ENCODE data around the gene DYRK1B.
A peak's percentile ranks its signal among the peaks of the same experiment; 100 is the strongest.

The DYRK1B gene

GRCh38 chr19:39841041-39841440 lies 7.1 kb upstream of the DYRK1B start:
- H3K9me3 ChIP-seq (ENCODE audit: control insufficient read depth, insufficient read depth, low read depth, low read length): no peaks in the 10 kb centered on the region
- no peak overlapping the region for H3K4me3 ChIP-seq (ENCODE audit: low read depth, low read length)
- POLR2A ChIA-PET: interaction anchor here (6.5 kb wide), 1 partner anchor 7 kb away, joined by 124 read pairs; the partner anchor contains the start of gene DYRK1B
- TF ChIP-seq BCL11A (tag by site-specific recombination; IDR thresholded peaks at IDR 0.05; ENCODE audit: low read depth) (no peak), ZNF121 (tag by site-specific recombination; IDR thresholded peaks at IDR 0.05) (peak; percentile 99)
- H3K36me3 ChIP-seq (ENCODE audit: control insufficient read depth in 2 of 2, insufficient read depth in 1 of 2, low read length in 2 of 2): peaks cover 48 to 58% of the 10 kb centered on the region in 2 experiments
- CTCF ChIA-PET: interaction anchor here (0.5 to 7.8 kb wide), 8 partner anchors 8 to 359 kb away, joined by 3 to 237 read pairs (median 62); partner anchors contain the start of genes DYRK1B and PSMC4
- H3K4me1 ChIP-seq (ENCODE audit: control insufficient read depth, insufficient read depth, low read length): peaks cover 42% of the 10 kb centered on the region
- peak overlapping the region; percentile 40; the same call in 1 of the 2 replicates for H3K27ac ChIP-seq (ENCODE audit: extremely low read depth, low read depth, low read length)

GRCh38 chr19:39840492-39840891 lies 6.5 kb upstream of the DYRK1B start:
- ChIA-PET CTCF (interaction anchor here (1.1 to 7.8 kb wide), 5 partner anchors 37 to 299 kb away, joined by 3 to 237 read pairs (median 61); partner anchors contain the start of gene PSMC4), POLR2A (no interaction called here)
- no peaks in the 10 kb centered on the region for H3K9me3 ChIP-seq (ENCODE audit: control insufficient read depth, insufficient read depth, low read depth, low read length)
- TF ChIP-seq ZNF26 (tag by site-specific recombination; IDR thresholded peaks at IDR 0.05) (no peak), SALL2 (tag by site-specific recombination; IDR thresholded peaks at IDR 0.05; ENCODE audit: borderline replicate concordance) (no peak), EGR2 (tag by site-specific recombination; IDR thresholded peaks at IDR 0.05; ENCODE audit: low read depth) (peak; percentile 98), ZFHX2 (tag by site-specific recombination; conservative IDR thresholded peaks at IDR 0.05) (peak; percentile 87), ZNF169 (tag by site-specific recombination; IDR thresholded peaks at IDR 0.05) (no peak), ZNF658 (tag by site-specific recombination; IDR thresholded peaks at IDR 0.05) (no peak), ZNF664 (tag by site-specific recombination; IDR thresholded peaks at IDR 0.05) (no peak), ZFP41 (tag by site-specific recombination; IDR thresholded peaks at IDR 0.05; ENCODE audit: borderline replicate concordance) (no peak), RBAK (tag by site-specific recombination; IDR thresholded peaks at IDR 0.05) (no peak), ZIC2 (tag by site-specific recombination; IDR thresholded peaks at IDR 0.05) (no peak), ZNF214 (tag by site-specific recombination; IDR thresholded peaks at IDR 0.05; ENCODE audit: borderline replicate concordance) (no peak)
- H3K36me3 ChIP-seq (ENCODE audit: control insufficient read depth in 2 of 2, insufficient read depth in 1 of 2, low read length in 2 of 2): peaks cover 53 to 63% of the 10 kb centered on the region in 2 experiments
- no peak overlapping the region for H3K4me3 ChIP-seq (ENCODE audit: low read depth, low read length)
- H3K27ac ChIP-seq (ENCODE audit: extremely low read depth, low read depth, low read length): no peak overlapping the region
- H3K4me1 ChIP-seq (ENCODE audit: control insufficient read depth, insufficient read depth, low read length): peaks cover 42% of the 10 kb centered on the region

- Histone ChIP-seq H3K4me1 (ENCODE audit: control insufficient read depth, insufficient read depth, low read length) (peaks cover 37% of the 10 kb centered on the region), H3K36me3 (ENCODE audit: control insufficient read depth in 2 of 2, insufficient read depth in 1 of 2, low read length in 2 of 2) (peaks cover 59 to 70% of the 10 kb centered on the region in 2 experiments), H3K27ac (ENCODE audit: extremely low read depth, low read depth, low read length) (no peak overlapping the region), H3K4me3 (ENCODE audit: low read depth, low read length) (no peak overlapping the region), H3K9me3 (ENCODE audit: control insufficient read depth, insufficient read depth, low read depth, low read length) (no peaks in the 10 kb centered on the region)
- CTCF ChIA-PET: interaction anchor here (6.0 to 7.8 kb wide), 2 partner anchors 46 to 70 kb away, joined by 72 to 237 read pairs; no protein-coding TSS in a partner anchor
- POLR2A ChIA-PET: no interaction called here
- TF ChIP-seq SP7 (tag by site-specific recombination; IDR thresholded peaks at IDR 0.05) (no peak), MZF1 (tag by site-specific recombination; IDR thresholded peaks at IDR 0.05; ENCODE audit: borderline replicate concordance) (no peak), ZNF214 (tag by site-specific recombination; IDR thresholded peaks at IDR 0.05; ENCODE audit: borderline replicate concordance) (no peak), WT1 (tag by site-specific recombination; IDR thresholded peaks at IDR 0.05) (no peak), ZBTB20 (tag by site-specific recombination; IDR thresholded peaks at IDR 0.05) (no peak), PBX3 (CRISPR knock-in tag; IDR thresholded peaks at IDR 0.05) (no peak), EGR2 (tag by site-specific recombination; IDR thresholded peaks at IDR 0.05; ENCODE audit: low read depth) (no peak), ZNF18 (tag by site-specific recombination; IDR thresholded peaks at IDR 0.05) (no peak), ZNF626 (tag by site-specific recombination; IDR thresholded peaks at IDR 0.05) (no peak), SCRT2 (tag by site-specific recombination; IDR thresholded peaks at IDR 0.05) (no peak), ELK4 (IDR thresholded peaks at IDR 0.05; ENCODE audit: borderline replicate concordance, low read depth, low read length) (no peak), GLIS1 (tag by site-specific recombination; IDR thresholded peaks at IDR 0.05) (no peak), ZNF558 (tag by site-specific recombination; IDR thresholded peaks at IDR 0.05) (no peak)
Observed at GRCh38 chr19:39839678-39840327, 5.8 kb upstream of the DYRK1B start.
